ENCODE data around the gene NKAIN4.
A peak's percentile ranks its signal among the peaks of the same experiment; 100 is the strongest.
"Not testable (repeated sequence)": the region's sequence is repeated elsewhere in the genome, so short reads cannot be mapped to it uniquely, and the experiment has no call there.

NKAIN4 gene

GRCh38 chr20:63255931-63256704, 1.9 kb upstream of the NKAIN4 start:
- DNase-seq (ENCODE audit: low spot score) = no peak

- no peak for DNase-seq (ENCODE audit: low spot score)
Observed at GRCh38 chr20:63254606-63255384, 532 bp upstream of the NKAIN4 start.

- DNase-seq (ENCODE audit: low spot score) = no peak
Observed at GRCh38 chr20:63253438-63254231, 628 bp downstream of the NKAIN4 start.

- no peak for DNase-seq (ENCODE audit: low spot score)
Observed at GRCh38 chr20:63253065-63253437, 1.2 kb downstream of the NKAIN4 start.

- DNase-seq (ENCODE audit: low spot score) = no peak
Observed at GRCh38 chr20:63252284-63252711, 2.0 kb downstream of the NKAIN4 start.

- DNase-seq (ENCODE audit: low spot score) = not testable (repeated sequence)
Observed at GRCh38 chr20:63251350-63251749, 2.9 kb downstream of the NKAIN4 start.

GRCh38 chr20:63249891-63250290, 4.4 kb downstream of the NKAIN4 start:
- no peak for DNase-seq (ENCODE audit: low spot score)

- DNase-seq (ENCODE audit: low spot score) = peak; percentile 39
Observed at GRCh38 chr20:63248835-63249591, 5.2 kb downstream of the NKAIN4 start.

GRCh38 chr20:63247671-63248228, 6.5 kb downstream of the NKAIN4 start:
- DNase-seq (ENCODE audit: low spot score) = no peak

- no peak for DNase-seq (ENCODE audit: low spot score)
Observed at GRCh38 chr20:63246490-63247288, 7.6 kb downstream of the NKAIN4 start.

GRCh38 chr20:63244468-63244867, 9.8 kb downstream of the NKAIN4 start:
- no peak for DNase-seq (ENCODE audit: low spot score)

GRCh38 chr20:63243604-63244247, 10.5 kb downstream of the NKAIN4 start:
- DNase-seq (ENCODE audit: low spot score) = no peak

- no peak for DNase-seq (ENCODE audit: low spot score)
Observed at GRCh38 chr20:63242736-63243135, 11.5 kb downstream of the NKAIN4 start.

- DNase-seq (ENCODE audit: low spot score) = no peak
Observed at GRCh38 chr20:63241272-63241671, 13.0 kb downstream of the NKAIN4 start.

GRCh38 chr20:63240004-63240403, 14.3 kb downstream of the NKAIN4 start:
- no peak for DNase-seq (ENCODE audit: low spot score)

GRCh38 chr20:63239431-63239830, 14.8 kb downstream of the NKAIN4 start:
- DNase-seq (ENCODE audit: low spot score) = no peak

GRCh38 chr20:63238514-63239125, 15.6 kb downstream of the NKAIN4 start:
- no peak for DNase-seq (ENCODE audit: low spot score)

- no peak for DNase-seq (ENCODE audit: low spot score)
Observed at GRCh38 chr20:63238031-63238430, 16.2 kb downstream of the NKAIN4 start.

GRCh38 chr20:63236116-63236837, 18.0 kb downstream of the NKAIN4 start:
- no peak for DNase-seq (ENCODE audit: low spot score)
